GM12892 (cell line): Measurements from ENCODE around the gene LMF1.

Source experiments
- POLR2A ChIP-seq: IDR thresholded peaks from 2 replicates; pipeline ENCODE4 v1.6.1; 2011; ENCODE audit warnings: low read depth, low read length, control low read depth
- POLR2AphosphoS5 ChIP-seq: IDR thresholded peaks from 2 replicates; pipeline ENCODE4 v1.6.1; 2011; ENCODE audit warnings: low read depth, low read length, control low read depth
- TAF1 ChIP-seq: IDR thresholded peaks from 2 replicates; pipeline ENCODE4 v1.6.1; 2011; ENCODE audit warnings: low read depth, mild to moderate bottlenecking, control low read depth, low read length, borderline replicate concordance

DNA sequence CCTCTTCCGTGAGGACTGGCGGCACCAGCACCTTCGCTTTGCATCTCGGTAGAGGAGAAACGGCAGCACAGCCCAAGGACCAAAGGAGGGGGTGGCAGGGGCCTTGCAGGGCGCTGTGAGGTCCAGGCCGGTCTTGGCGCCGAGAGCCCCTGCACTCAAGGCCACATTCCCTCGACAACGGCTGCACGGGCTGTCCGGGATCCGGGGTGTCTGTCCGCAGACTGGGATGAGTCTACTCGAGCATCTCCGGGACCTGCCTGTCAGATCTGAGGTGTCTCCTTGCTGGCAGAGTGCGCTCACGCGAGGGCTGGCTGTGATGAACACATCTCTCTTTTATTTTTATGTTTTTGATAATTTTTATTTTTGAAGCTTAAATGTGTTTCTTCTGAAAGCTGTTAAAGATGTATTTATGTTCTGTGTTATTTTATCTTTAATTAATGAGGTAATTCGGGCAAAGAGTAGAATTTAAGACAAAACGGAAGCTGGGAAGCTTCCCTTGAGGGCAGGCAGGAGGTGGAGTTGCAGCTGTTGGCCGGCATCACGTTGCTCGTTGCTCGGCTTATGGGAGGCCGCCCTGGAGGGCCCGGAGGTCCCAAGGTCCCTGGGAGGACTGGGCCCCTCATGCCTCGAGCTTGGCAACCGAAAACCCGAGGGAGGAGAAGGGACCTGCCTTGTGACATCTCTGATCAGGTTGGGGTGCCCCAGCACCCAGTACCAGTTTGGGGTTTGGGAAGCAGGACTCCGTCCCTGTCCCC, 15.0 kb upstream of the LMF1 start:
- no peak for TF ChIP-seq POLR2A
- no peak for TF ChIP-seq TAF1
- no peak for TF ChIP-seq POLR2AphosphoS5
